Astrocyte of the spinal cord (primary cell): Measurements from ENCODE around the gene DRAP1.
A peak's percentile ranks its signal among the peaks of the same experiment; 100 is the strongest.

ENCODE experiments used
- DNase-seq: peaks from one replicate; pipeline ENCODE4 v3.0.0; 2011; ENCODE audit warnings: low read depth, low spot score
- H3K4me3 ChIP-seq: 2 replicates; pipeline ENCODE4 v1.5.1; 2011; ENCODE audit warnings: low read depth, mild to moderate bottlenecking, low read length, moderate library complexity
- in situ Hi-C: cut with HindIII; loops from 2 replicates; pipeline ENCODE4 v1.10.0; 2017; ENCODE audit warnings: low sequenced_read_pairs
- TF ChIP-seq, protein P1 (sequence below): IDR thresholded peaks from 2 replicates; pipeline ENCODE4 v1.5.1; 2012; ENCODE audit warnings: low read depth, mild to moderate bottlenecking, low read length, inconsistent platforms

DRAP1 gene

DNA sequence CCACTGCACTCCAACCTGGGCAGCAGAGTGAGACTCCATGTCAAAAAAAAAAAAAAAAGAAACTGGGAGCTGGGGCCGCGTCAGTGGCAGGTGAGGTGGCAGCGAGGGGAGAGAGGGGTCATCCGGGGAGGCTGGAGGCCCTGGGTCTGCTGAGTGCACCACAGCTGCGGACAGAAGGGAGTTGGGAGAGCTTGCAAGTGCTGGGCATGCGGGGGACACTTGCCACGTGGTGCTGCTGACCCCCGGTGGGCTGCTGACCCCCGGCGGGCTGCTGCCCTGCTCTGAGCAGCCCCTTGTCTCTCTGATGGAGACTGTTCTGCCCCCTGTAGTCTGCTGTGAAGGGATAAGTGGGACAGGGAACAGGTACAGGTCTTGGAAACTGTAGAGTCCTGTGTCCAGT, 2.6 kb downstream of the DRAP1 start:
- DNase-seq: no peak
- no peak overlapping the region for H3K4me3 ChIP-seq
- TF ChIP-seq, protein P1, sequence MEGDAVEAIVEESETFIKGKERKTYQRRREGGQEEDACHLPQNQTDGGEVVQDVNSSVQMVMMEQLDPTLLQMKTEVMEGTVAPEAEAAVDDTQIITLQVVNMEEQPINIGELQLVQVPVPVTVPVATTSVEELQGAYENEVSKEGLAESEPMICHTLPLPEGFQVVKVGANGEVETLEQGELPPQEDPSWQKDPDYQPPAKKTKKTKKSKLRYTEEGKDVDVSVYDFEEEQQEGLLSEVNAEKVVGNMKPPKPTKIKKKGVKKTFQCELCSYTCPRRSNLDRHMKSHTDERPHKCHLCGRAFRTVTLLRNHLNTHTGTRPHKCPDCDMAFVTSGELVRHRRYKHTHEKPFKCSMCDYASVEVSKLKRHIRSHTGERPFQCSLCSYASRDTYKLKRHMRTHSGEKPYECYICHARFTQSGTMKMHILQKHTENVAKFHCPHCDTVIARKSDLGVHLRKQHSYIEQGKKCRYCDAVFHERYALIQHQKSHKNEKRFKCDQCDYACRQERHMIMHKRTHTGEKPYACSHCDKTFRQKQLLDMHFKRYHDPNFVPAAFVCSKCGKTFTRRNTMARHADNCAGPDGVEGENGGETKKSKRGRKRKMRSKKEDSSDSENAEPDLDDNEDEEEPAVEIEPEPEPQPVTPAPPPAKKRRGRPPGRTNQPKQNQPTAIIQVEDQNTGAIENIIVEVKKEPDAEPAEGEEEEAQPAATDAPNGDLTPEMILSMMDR: no peak
- in situ Hi-C loops: no loop called here

DNA sequence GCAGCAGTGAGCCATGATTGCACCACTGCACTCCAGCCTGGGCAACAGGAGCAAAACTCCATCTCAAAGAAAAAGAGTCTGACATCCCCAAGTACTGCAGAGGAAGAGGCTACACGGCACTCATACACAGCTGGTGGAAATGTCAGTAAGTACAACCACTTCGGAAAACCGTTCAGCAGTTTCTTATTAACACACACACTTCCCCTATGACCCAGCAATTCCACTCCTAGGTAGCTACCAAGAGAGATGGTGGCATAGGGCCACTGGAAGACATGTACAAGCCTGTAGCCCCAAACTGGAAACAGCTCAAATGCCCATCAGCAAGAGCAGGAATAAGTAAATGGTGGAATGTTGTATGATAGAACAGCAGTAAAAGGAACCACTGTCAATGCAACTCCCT, 3.3 kb downstream of the DRAP1 start:
- no peak for DNase-seq
- TF ChIP-seq, protein P1: no peak
- H3K4me3 ChIP-seq: no peak overlapping the region
- in situ Hi-C loops: no loop called here

DNA sequence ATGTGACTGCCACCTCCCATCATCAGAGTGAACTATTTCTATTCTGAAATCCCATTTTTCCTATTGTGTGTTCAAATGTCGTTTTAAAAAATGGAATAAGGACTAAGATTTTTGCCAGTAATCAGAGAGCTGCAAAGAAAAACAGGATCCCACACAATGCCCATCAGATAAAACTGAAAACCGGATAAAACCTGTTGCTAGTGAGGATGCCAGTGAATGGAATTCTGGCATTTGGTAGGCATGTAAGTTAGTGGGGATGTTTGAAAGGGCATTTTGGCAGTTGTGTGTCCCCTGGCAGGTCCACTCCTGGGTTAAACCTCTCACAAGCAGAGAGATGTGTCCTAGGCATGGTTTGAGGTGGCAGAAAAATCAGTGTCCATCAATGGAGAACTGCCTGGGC, 6.2 kb downstream of the DRAP1 start:
- TF ChIP-seq, protein P1: no peak
- H3K4me3 ChIP-seq: no peak overlapping the region
- in situ Hi-C loops: no loop called here
- DNase-seq: no peak

DNA sequence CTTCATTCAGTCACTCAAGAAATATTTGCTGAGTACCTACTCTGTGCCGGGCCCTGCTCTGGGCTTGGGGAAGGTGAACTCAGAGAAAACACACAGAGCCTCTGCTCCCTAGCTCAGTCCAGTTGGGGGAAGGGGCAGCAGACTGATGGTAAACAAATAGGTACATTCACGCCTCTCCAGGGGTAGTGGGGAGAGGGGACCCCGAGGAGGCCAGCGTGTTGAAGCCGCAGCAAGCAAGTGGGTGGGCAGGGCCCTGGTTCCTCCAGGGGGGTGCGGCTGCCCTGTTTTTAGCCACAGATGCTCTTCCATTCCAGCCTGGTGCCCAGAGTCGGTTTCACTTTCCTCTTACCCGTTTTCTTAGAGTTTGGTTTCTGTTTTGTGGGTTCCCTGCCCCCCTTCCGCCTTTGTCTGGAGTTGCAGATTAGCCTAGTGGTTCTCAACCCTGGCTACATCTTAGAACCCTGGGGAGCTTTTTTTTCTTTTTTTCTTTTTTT, 8.7 kb downstream of the DRAP1 start:
- TF ChIP-seq, protein P1: no peak
- in situ Hi-C loops: no loop called here
- no peak overlapping the region for H3K4me3 ChIP-seq
- DNase-seq: no peak

DNA sequence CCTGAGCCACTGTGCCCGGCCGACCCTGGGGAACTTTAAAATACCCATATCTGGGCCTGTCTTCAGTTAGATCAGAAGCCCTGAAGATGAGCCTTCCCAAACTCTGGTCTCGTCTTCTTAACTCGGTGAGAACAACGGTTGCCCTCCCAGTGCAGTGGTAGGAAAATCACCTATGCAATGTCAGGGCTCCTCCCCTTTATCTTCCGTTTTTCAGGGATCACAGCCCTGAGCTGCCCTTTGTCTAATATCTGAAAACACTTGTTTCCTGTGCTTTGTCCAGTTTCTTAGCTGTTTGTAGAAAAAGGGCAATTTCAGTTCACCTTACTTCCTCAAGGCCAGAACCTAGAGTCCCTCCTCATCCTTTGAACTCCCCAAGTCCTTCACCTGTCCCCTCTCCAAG, 9.4 kb downstream of the DRAP1 start:
- in situ Hi-C loops: no loop called here
- H3K4me3 ChIP-seq: no peak overlapping the region
- no peak for DNase-seq
- TF ChIP-seq, protein P1: no peak

DNA sequence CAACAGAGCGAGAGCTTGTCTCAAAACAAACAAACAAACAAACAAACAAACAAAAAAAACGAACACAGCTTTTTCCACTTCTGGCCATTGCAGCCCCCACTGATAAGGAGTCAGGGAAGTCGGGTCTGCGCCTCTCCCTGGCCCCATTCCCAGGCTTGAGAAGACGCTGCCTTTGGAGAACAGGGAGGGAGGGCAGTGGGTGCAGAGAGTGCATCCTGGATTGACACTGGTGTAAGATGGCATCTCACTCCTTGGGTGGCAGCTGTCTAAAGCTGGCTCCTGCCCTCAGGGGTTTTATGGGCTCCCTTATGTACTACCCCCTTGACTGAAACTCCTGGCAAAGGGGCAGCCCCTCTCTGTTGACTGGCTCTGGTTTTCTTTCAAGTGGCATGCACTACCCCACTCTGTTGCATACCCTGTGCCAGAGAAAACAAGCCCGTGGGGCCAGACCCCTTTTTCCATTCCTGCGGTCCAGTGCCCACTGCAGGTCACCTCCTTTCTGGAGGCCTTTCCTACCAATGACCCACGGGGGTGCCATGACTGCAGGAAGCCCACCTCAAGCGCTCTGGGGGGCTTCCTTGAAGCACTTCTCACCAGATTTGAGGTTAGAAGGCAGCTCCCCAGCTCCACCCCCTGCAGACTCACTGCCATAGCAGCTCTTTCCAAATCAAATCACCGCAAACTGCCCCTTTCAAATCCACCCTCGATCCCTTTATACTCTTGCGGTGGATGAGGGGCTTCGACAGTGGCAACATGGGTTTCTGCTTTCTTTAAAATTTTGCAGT, 12.7 kb downstream of the DRAP1 start:
- TF ChIP-seq, protein P1: peak; percentile 6
- in situ Hi-C loops: no loop called here
- no peak overlapping the region for H3K4me3 ChIP-seq
- no peak for DNase-seq

DNA sequence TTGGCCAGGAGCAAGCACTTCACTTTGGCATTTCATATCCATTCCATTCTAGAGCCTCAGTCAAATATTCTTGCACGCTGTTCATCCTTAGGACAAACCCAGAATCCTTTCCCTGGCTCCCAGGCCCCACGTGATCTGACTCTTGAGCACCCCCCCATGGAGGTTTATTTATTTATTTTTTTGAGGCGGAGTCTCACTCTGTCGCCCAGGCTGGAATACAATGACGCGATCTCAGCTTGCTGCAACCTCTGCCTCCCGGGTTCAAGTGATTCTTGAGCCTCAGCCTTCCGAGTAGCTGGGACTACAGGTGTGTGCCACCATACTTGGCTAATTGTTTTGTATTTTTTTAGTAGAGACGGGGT, 13.3 kb downstream of the DRAP1 start:
- in situ Hi-C loops: no loop called here
- no peak for DNase-seq
- TF ChIP-seq, protein P1: no peak
- H3K4me3 ChIP-seq: no peak overlapping the region
